HepG2 (cell line): ENCODE data around the gene SCUBE1. TPM values are rescaled to one million over a fixed set of nuclear protein-coding genes. Genes with fewer than 3 reads are reported as not detected.

Experiments used
- BRCA1 ChIP-seq: sonication (generic); formaldehyde crosslinking; IDR thresholded peaks from 2 replicates; pipeline ENCODE4 v1.4.0; 2020; ENCODE audit warnings: missing genetic modification reagents
- DMTF1 ChIP-seq: sonication (generic); formaldehyde crosslinking; IDR thresholded peaks from 2 replicates; pipeline ENCODE4 v1.4.0; 2020; ENCODE audit warnings: mild to moderate bottlenecking, missing genetic modification reagents
- E2F1 ChIP-seq: sonication (generic); formaldehyde crosslinking; IDR thresholded peaks from 2 replicates; pipeline ENCODE4 v1.5.0; 2020; ENCODE audit warnings: missing genetic modification reagents
- FOXJ3 ChIP-seq: sonication (generic); formaldehyde crosslinking; IDR thresholded peaks from 2 replicates; pipeline ENCODE4 v1.4.0; 2020; ENCODE audit warnings: missing genetic modification reagents, mild to moderate bottlenecking, borderline replicate concordance
- FOXK2 ChIP-seq: fragments of 450-650 bp; IDR thresholded peaks from 2 replicates; pipeline ENCODE4 v1.6.1; 2016
- FOXO1 ChIP-seq: sonication (generic); formaldehyde crosslinking; IDR thresholded peaks from 2 replicates; pipeline ENCODE4 v1.4.0; 2020; ENCODE audit warnings: missing genetic modification reagents
- GFI1 ChIP-seq: sonication (generic); formaldehyde crosslinking; IDR thresholded peaks from 2 replicates; pipeline ENCODE4 v1.5.0; 2020; ENCODE audit warnings: missing genetic modification reagents, mild to moderate bottlenecking, borderline replicate concordance
- GTF3A ChIP-seq: sonication (generic); formaldehyde crosslinking; conservative IDR thresholded peaks from 2 replicates; pipeline ENCODE4 v1.4.0; 2020; ENCODE audit warnings: mild to moderate bottlenecking, missing genetic modification reagents
- JUN ChIP-seq: sonication (generic); formaldehyde crosslinking; IDR thresholded peaks from 2 replicates; pipeline ENCODE4 v1.4.0; 2020; ENCODE audit warnings: mild to moderate bottlenecking, missing genetic modification reagents
- KAT8 ChIP-seq: IDR thresholded peaks from 2 replicates; pipeline ENCODE4 v1.6.1; 2016; ENCODE audit warnings: missing genetic modification reagents, missing compliant biosample characterization
- KLF11 ChIP-seq: IDR thresholded peaks from 2 replicates; pipeline ENCODE4 v1.6.1; 2016; ENCODE audit warnings: missing compliant biosample characterization
- MEIS2 ChIP-seq: sonication (generic); formaldehyde crosslinking; IDR thresholded peaks from 2 replicates; pipeline ENCODE4 v1.9.0; 2021; ENCODE audit warnings: mild to moderate bottlenecking, missing genetic modification reagents
- PCBP1 ChIP-seq: fragments of 200-400 bp; formaldehyde crosslinking; IDR thresholded peaks from 2 replicates; pipeline ENCODE4 v1.6.1; 2017; ENCODE audit warnings: mild to moderate bottlenecking, low read depth, low read length, borderline replicate concordance
- POGK ChIP-seq: sonication (generic); formaldehyde crosslinking; conservative IDR thresholded peaks from 2 replicates; pipeline ENCODE4 v1.8.0; 2022; ENCODE audit warnings: mild to moderate bottlenecking, moderate library complexity, missing genetic modification reagents
- POLR2A ChIP-seq, 2 experiments: IDR thresholded peaks; 2 replicates each; pipeline ENCODE4 v1.6.1; 2011; ENCODE audit warnings: low read depth in 2 of 2, low read length in 2 of 2, mild to moderate bottlenecking in 1 of 2, moderate library complexity in 1 of 2; ENCODE audit not compliant: insufficient read depth in 1 of 2
- TBX3 ChIP-seq: fragments of 450-650 bp; IDR thresholded peaks from 2 replicates; pipeline ENCODE4 v1.6.1; 2017; ENCODE audit warnings: antibody characterized with exemption, mild to moderate bottlenecking, inconsistent platforms, borderline replicate concordance
- TFE3 ChIP-seq: IDR thresholded peaks from 2 replicates; pipeline ENCODE4 v1.6.1; 2016
- ZBTB21 ChIP-seq: sonication (generic); formaldehyde crosslinking; IDR thresholded peaks from 2 replicates; pipeline ENCODE4 v1.4.0; 2020; ENCODE audit warnings: missing genetic modification reagents
- ZFP36L2 ChIP-seq: sonication (generic); formaldehyde crosslinking; IDR thresholded peaks from 2 replicates; pipeline ENCODE4 v1.4.0; 2020; ENCODE audit warnings: missing genetic modification reagents
- ZNF101 ChIP-seq: sonication (generic); formaldehyde crosslinking; IDR thresholded peaks from 2 replicates; pipeline ENCODE4 v1.4.0; 2020; ENCODE audit warnings: mild to moderate bottlenecking, low read depth, missing genetic modification reagents, borderline replicate concordance
- ZNF253 ChIP-seq: sonication (generic); formaldehyde crosslinking; IDR thresholded peaks from 2 replicates; pipeline ENCODE4 v1.8.0; 2022; ENCODE audit warnings: mild to moderate bottlenecking, missing genetic modification reagents, borderline replicate concordance
- ZNF264 ChIP-seq: sonication (generic); formaldehyde crosslinking; IDR thresholded peaks from 2 replicates; pipeline ENCODE4 v1.4.0; 2020; ENCODE audit warnings: missing genetic modification reagents
- ZNF317 ChIP-seq: sonication (generic); formaldehyde crosslinking; IDR thresholded peaks from 2 replicates; pipeline ENCODE4 v1.5.0; 2020; ENCODE audit warnings: mild to moderate bottlenecking, missing genetic modification reagents
- ZNF446 ChIP-seq: sonication (generic); formaldehyde crosslinking; IDR thresholded peaks from 2 replicates; pipeline ENCODE4 v1.5.0; 2020; ENCODE audit warnings: mild to moderate bottlenecking, missing genetic modification reagents
- polyA plus RNA-seq, 8 experiments: library from polyadenylated mRNA; depleted of rRNA in 3 of 8; stranded (reverse) in 7 of 8; unstranded in 1 of 8; fragments of >200 nt; fragmentation: Illumina TruSeq in 4 of 8; extraction: Trizol in 4 of 8; gene quantifications; 2 replicates each; pipeline versions ENCODE4 v1.2.1 to v1.2.3, GENCODE V29; 2011 to 2016; ENCODE audit warnings: low read depth in 4 of 8, missing spikeins in 1 of 8, mixed read lengths in 1 of 8; ENCODE audit not compliant: insufficient read depth in 1 of 8
- total RNA-seq, 5 experiments: library from RNA; depleted of rRNA; stranded (reverse); fragments of >200 nt; fragmentation: Illumina TruSeq; extraction: Trizol; gene quantifications; 2 replicates each; pipeline ENCODE4 v1.2.3, GENCODE V29; 2016; ENCODE audit warnings: low read depth in 1 of 5

Gene SCUBE1
- total and polyA plus RNA-seq, 2 of the 13 experiments (the other 11 are each of a cell fraction or from before 2014, with no cell fraction given), result under 0.01 to 0.05 TPM

- no peak for TF ChIP-seq DMTF1 (CRISPR knock-in tag)
- peak; percentile 64 to 81 for TF ChIP-seq POLR2A (IDR thresholded peaks at IDR 0.05; ENCODE audit: insufficient read depth in 1 of 2, low read depth in 2 of 2, low read length in 2 of 2)
- TF ChIP-seq PCBP1, result no peak
- TF ChIP-seq FOXJ3 (CRISPR knock-in tag), result no peak
- TF ChIP-seq ZNF264, result no peak
- no peak for TF ChIP-seq FOXO1 (CRISPR knock-in tag)
- TF ChIP-seq KLF11 (CRISPR knock-in tag), result no peak
- TF ChIP-seq ZBTB21, result no peak
- 0 out of 2 replicates have a peak, but pooled peaks have one; percentile 26 for TF ChIP-seq MEIS2 (CRISPR knock-in tag)
- no peak for TF ChIP-seq TFE3 (CRISPR knock-in tag)
- no peak for TF ChIP-seq ZFP36L2
- no peak for TF ChIP-seq ZNF253 (CRISPR knock-in tag)
- TF ChIP-seq ZNF101 (CRISPR knock-in tag), result no peak
- TF ChIP-seq TBX3, result no peak
- no peak for TF ChIP-seq FOXK2
- no peak for TF ChIP-seq E2F1 (CRISPR knock-in tag)
- TF ChIP-seq GTF3A, result no peak
- no peak for TF ChIP-seq JUN
- no peak for TF ChIP-seq BRCA1 (CRISPR knock-in tag)
- TF ChIP-seq POGK, result peak; percentile 49; the same call in 1 of the 2 replicates
- TF ChIP-seq ZNF317, result no peak
- no peak for TF ChIP-seq GFI1
- TF ChIP-seq ZNF446, result peak; percentile 80; the same call in 1 of the 2 replicates
- no peak for TF ChIP-seq KAT8 (CRISPR knock-in tag)
These were observed 156.7 kb downstream of the SCUBE1 start, which contains the start of gene TTLL12 (continued) for GRCh38 chr22:43186272-43187170.
